Measurements from ENCODE around the gene CHD5.

CHD5 gene

DNA sequence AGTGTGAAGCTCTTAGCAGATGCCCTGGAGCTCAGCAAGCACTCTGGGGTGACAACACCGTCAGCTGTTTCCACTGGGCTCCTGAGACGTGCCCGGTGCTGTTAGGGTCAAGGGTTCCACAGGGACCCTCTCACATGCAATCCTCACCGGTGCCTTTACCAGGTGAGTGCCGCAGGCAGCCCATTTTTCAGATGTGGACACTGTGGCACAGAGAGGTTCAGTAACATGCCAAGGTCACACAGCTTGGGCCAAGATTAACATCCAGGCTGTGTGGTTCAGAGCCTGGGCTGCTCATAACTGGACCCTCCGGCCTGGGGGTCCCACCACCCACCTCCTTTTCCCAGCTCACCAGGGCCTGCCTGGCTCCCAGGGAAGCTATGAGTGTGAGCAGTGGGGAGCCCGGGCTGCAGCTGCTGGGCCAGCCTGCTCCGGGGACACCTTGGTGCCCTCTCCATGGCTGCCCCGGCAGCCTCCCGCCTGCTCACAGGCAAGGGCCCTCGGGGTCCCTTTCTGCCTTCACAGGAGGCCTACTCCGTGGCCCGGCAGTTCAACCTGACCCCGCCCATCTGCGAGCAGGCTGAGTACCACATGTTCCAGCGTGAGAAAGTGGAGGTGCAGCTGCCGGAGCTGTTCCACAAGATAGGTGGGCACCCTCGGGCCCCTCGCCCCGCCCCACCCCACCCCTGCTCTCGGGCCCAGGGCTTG is 85.2 kb downstream of the CHD5 start:
- TF ChIP-seq CTCF (IDR thresholded peaks at IDR 0.05; ENCODE audit: borderline replicate concordance, insufficient read depth, low read depth, low read length) = no peak
- no peak overlapping the region for H3K4me3 ChIP-seq (ENCODE audit: low read depth, low read length)

DNA sequence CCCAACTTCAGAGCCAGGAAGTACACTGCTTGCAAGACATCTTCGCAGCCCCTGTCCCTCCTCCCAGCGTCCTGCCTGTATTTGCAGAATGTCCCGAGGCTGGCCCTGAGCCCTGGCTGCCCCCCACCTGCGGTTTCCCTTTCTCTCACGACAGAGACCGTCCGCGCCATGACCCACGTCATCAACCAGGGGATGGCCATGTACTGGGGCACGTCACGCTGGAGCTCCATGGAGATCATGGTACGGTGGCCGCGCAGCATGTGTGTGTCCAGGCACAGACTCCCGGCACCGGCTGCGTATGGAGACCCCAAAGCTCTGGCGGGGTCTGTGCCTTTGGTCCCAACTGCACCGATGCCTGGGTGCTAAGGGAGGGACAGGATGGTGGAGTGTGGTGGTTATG is 85.9 kb downstream of the CHD5 start:
- H3K4me3 ChIP-seq (ENCODE audit: low read depth, low read length) = no peak overlapping the region
- TF ChIP-seq CTCF (IDR thresholded peaks at IDR 0.05; ENCODE audit: borderline replicate concordance, insufficient read depth, low read depth, low read length) = no peak

DNA sequence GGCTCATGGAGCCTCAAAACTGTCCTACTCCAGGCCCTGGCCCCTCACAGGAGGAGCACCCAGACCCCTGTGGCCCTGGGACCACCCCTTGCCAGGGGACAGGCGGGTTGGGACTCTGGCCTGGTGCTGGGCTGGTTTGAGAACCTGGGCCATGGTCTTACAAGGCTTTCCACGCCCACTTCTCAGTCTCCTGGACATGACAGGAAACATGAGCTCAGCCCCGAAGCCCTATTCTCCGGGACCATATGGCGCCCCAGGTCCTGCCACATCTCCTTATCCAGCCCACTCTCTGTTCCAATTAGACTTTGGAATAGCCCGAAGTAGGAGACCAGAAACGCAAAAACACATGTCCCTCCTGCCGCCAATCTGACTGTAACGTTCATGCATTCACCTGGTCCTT is 86.5 kb downstream of the CHD5 start:
- no peak for TF ChIP-seq CTCF (IDR thresholded peaks at IDR 0.05; ENCODE audit: borderline replicate concordance, insufficient read depth, low read depth, low read length)
- H3K4me3 ChIP-seq (ENCODE audit: low read depth, low read length) = no peak overlapping the region

DNA sequence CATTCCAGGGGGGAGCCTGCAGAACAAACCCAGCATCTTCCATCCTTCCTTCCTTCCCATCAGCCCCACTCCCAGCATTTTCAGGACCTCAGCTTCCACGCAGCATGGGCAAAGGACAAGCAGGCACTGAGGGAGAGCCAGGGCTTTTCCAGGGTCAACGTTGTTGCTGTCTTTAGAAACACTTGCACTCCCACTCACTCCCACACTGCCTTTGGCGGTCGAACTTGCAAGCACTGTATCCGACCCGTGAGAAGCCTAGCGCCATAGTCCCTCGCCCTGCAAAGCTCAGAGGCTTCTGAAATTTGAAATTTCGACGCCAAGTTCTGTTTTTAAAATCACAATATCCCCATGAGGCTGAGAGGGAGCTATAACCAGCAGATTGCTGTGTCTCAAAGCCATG is 87.0 kb downstream of the CHD5 start:
- H3K4me3 ChIP-seq (ENCODE audit: low read depth, low read length) = no peak overlapping the region
- TF ChIP-seq CTCF (IDR thresholded peaks at IDR 0.05; ENCODE audit: borderline replicate concordance, insufficient read depth, low read depth, low read length) = no peak

GRCh38 chr1:6092211-6092610 is 87.9 kb downstream of the CHD5 start:
- H3K4me3 ChIP-seq (ENCODE audit: low read depth, low read length) = no peak overlapping the region
- no peak for TF ChIP-seq CTCF (IDR thresholded peaks at IDR 0.05; ENCODE audit: borderline replicate concordance, insufficient read depth, low read depth, low read length)

DNA sequence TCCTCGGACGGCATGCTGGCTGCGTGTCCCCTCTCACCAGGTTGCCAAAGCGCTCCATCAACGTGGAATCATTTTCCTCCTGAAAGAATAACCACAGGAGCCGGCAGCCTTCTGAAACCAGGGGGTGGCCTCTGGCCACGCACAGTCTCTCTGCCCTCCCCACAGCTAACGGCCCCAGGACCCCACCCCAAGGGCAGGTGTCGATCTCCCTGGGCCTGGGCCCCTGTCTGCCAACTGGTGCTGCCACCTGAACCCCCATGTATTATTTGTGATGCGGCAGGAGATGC is 88.4 kb downstream of the CHD5 start:
- TF ChIP-seq CTCF (IDR thresholded peaks at IDR 0.05; ENCODE audit: borderline replicate concordance, insufficient read depth, low read depth, low read length) = no peak
- H3K4me3 ChIP-seq (ENCODE audit: low read depth, low read length) = no peak overlapping the region

GRCh38 chr1:6090996-6091822 is 88.9 kb downstream of the CHD5 start:
- no peak for TF ChIP-seq CTCF (IDR thresholded peaks at IDR 0.05; ENCODE audit: borderline replicate concordance, insufficient read depth, low read depth, low read length)
- no peak overlapping the region for H3K4me3 ChIP-seq (ENCODE audit: low read depth, low read length)

Measured in GM12875 (cell line).